Measurements from ENCODE around the gene OTOP1. TPM values are rescaled to one million over a fixed set of nuclear protein-coding genes. Genes with fewer than 3 reads are reported as not detected.

OTOP1 gene
- total RNA-seq, 1 experiment from 2014 or later = not detected

DNA sequence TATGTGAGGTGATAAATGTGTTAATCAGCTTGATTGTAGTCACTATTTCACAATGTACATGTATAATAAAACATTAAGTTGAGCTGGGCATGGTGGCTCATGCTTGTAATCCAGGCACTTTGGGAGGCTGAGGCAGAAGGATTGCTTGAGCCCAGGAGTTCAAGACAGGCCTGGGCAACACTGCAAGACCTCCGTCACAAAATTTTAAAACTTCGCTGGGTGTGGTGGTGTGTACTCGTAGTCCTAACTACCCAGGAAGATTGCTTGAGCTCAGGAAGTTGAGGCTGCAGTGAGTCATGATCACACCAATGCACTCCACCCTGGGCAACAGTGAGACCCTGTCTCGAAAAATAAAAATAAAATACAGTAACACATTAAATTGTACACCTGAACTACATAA is 43.1 kb upstream of the OTOP1 start:
- Histone ChIP-seq H3K56ac (ENCODE audit: insufficient read length, low read depth, low read length) (no peak overlapping the region), H3K27ac (ENCODE audit: insufficient read length, low read depth, low read length) (no peak overlapping the region), H4K5ac (ENCODE audit: insufficient read length, low read depth, low read length) (no peak overlapping the region), H2BK20ac (ENCODE audit: low read depth, low read length, poor library complexity, severe bottlenecking) (no peak overlapping the region), H4K91ac (ENCODE audit: insufficient read length, low read depth, low read length) (no peak overlapping the region), H3K9me3 (ENCODE audit: control insufficient read depth, low read depth, low read length) (no peaks in the 10 kb centered on the region), H3K18ac (ENCODE audit: insufficient read length, low read depth, low read length) (no peak overlapping the region), H2AFZ (ENCODE audit: low read length) (no peak overlapping the region), H3K4ac (ENCODE audit: low read depth, low read length) (no peak overlapping the region), H3K23me2 (ENCODE audit: insufficient read length, low read depth, low read length, poor library complexity, severe bottlenecking) (no peaks in the 10 kb centered on the region), H4K8ac (replicated peaks; ENCODE audit: insufficient read length, low read depth, low read length) (no peak overlapping the region), H3K79me1 (ENCODE audit: insufficient read depth, low read depth, low read length, poor library complexity, severe bottlenecking) (no peaks in the 10 kb centered on the region), H2BK15ac (ENCODE audit: low read depth, low read length) (no peak overlapping the region), H3K23ac (ENCODE audit: insufficient read length, low read depth, low read length) (no peak overlapping the region), H4K20me1 (ENCODE audit: control insufficient read depth, insufficient read depth, insufficient read length) (no peaks in the 10 kb centered on the region), H3T11ph (ENCODE audit: low read length) (no peak overlapping the region), H3K79me2 (ENCODE audit: insufficient read depth, low read length) (no peaks in the 10 kb centered on the region), H2BK120ac (ENCODE audit: low read depth, low read length, poor library complexity, severe bottlenecking) (no peak overlapping the region), H3K9ac (ENCODE audit: extremely low read depth, insufficient read length, low read length) (no peak overlapping the region), H3K14ac (ENCODE audit: insufficient read depth, low read length) (no peak overlapping the region), H3K4me1 (ENCODE audit: insufficient read depth, low read length) (no peaks in the 10 kb centered on the region), H2BK12ac (ENCODE audit: insufficient read length, low read depth, low read length) (no peak overlapping the region), H3K27me3 (ENCODE audit: insufficient read depth, low read length) (no peaks in the 10 kb centered on the region), H3K4me2 (ENCODE audit: insufficient read depth, insufficient read length, low read length) (no peak overlapping the region), H2BK5ac (ENCODE audit: insufficient read length, low read length) (no peak overlapping the region), H2AK5ac (ENCODE audit: insufficient read length, low read length) (no peak overlapping the region)
- H3K9me3 Mint-ChIP-seq = peaks cover 0 to 2% of the 10 kb centered on the region in 2 experiments; a peak in 1 of 5 replicates
- no peaks in the 10 kb centered on the region for H3K4me1 Mint-ChIP-seq
- H3K27me3 Mint-ChIP-seq (ENCODE audit: low read depth) = peaks cover 2% of the 10 kb centered on the region; the same call in 1 of the 2 replicates
- H3K4me3 Mint-ChIP-seq = no peak overlapping the region
- no peak overlapping the region for H3K27ac Mint-ChIP-seq
- DNase-seq = no peak
- TF ChIP-seq, protein P1, sequence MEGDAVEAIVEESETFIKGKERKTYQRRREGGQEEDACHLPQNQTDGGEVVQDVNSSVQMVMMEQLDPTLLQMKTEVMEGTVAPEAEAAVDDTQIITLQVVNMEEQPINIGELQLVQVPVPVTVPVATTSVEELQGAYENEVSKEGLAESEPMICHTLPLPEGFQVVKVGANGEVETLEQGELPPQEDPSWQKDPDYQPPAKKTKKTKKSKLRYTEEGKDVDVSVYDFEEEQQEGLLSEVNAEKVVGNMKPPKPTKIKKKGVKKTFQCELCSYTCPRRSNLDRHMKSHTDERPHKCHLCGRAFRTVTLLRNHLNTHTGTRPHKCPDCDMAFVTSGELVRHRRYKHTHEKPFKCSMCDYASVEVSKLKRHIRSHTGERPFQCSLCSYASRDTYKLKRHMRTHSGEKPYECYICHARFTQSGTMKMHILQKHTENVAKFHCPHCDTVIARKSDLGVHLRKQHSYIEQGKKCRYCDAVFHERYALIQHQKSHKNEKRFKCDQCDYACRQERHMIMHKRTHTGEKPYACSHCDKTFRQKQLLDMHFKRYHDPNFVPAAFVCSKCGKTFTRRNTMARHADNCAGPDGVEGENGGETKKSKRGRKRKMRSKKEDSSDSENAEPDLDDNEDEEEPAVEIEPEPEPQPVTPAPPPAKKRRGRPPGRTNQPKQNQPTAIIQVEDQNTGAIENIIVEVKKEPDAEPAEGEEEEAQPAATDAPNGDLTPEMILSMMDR (conservative IDR thresholded peaks at IDR 0.05) = no peak
- WGBS (ENCODE audit: extremely low coverage, insufficient read length, low lambda C conversion rate) = no CpG with 5 or more reads among the region's 4 CpGs
- peaks cover 27 to 84% (median 47%) of the 10 kb centered on the region in 3 experiments; a peak in 6 of 7 replicates for H3K36me3 Mint-ChIP-seq (ENCODE audit: insufficient read depth in 1 of 3, low read depth in 3 of 3)
